NK-92 treated with Interleukin-12 subunit alpha and Interleukin-12 subunit beta, amount 100 ng/mL, for 24 hours (cell line): ENCODE results near the gene LMO2.

Source experiments
- DNase-seq: peaks from one replicate; lab custom pipeline; 2025; lab: John Stamatoyannopoulos, UW

The LMO2 gene

DNA sequence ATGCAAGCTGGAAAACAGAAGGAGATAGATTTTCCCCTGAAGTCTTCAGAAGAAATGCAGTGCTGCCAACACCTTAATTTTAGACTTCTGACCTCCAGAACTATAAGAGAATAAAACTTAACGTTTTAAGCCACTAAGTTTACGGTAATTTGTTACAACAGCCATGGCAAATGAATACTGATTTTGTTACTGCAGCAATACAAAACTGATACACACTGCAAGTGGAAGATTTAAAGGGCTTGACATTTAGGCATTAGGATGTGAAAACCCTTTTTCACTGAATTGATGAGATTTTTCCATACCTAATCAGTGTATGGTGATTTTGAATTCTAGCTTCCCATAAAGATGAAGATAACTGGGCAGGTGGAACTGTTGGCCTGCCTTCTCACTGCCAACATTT, 22.1 kb upstream of the LMO2 start:
- no peak for DNase-seq

DNA sequence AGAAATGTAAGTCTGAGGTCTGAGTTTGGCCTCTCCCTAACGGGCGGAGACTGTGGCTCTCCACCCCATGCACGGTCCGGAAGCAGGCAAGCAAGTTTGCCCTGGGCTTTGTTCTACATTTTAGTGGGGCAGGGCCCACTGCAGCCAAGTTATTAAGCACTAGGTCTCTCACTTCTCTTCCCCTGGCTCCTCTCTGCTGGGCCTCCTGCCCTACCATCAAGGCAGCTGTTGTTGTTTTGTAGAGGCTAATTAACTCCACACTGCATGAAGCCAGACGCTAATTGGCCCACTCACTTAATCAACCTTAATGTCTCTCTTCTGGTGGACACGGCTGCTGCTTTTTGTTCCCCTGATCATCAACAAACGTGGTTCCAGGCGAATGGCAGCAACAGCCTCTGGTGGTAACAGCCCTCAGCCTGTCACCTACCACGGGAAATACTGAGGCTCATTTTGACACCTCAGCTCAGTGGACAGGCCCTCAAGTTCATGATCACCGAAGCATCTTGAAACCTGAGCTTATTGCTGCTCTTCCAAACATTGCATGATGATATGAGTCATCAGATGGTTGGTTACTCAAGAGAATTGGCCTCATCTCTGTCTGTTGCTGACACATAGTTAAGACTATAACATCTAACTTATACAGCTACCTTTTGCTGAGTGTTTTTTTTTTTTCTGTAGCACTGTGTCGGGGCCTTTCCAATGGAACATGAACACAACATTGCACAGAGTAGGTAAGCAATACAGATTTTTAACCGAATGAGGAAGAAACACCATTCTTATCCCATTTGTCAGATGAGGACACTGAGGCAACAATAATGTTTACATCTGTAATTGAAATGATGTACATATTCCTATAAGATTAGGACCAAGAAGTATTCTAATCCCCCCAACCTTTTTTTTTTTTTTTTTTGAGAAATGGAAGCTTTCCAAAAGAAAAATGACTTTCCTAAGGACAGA, 20.8 kb upstream of the LMO2 start:
- peak; percentile 53 for DNase-seq

DNA sequence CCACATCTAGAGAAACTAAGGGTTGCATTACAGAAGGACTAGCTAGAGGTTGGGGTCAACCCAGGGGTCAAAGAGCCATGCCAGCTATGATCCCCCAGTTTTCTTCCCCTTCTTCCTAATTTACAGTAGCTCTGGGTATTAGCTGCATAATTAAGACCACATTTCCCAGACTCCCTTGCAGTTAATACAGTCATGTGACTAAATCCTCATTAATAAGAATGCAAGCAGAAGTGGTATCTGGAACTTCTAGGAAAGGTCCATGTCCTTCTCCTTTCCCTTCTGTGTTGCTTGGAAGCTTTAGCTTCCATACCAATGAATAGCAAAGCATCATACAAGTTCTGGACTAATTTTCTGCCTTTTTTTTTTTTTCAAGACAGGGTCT, 19.1 kb upstream of the LMO2 start:
- DNase-seq, result no peak

DNA sequence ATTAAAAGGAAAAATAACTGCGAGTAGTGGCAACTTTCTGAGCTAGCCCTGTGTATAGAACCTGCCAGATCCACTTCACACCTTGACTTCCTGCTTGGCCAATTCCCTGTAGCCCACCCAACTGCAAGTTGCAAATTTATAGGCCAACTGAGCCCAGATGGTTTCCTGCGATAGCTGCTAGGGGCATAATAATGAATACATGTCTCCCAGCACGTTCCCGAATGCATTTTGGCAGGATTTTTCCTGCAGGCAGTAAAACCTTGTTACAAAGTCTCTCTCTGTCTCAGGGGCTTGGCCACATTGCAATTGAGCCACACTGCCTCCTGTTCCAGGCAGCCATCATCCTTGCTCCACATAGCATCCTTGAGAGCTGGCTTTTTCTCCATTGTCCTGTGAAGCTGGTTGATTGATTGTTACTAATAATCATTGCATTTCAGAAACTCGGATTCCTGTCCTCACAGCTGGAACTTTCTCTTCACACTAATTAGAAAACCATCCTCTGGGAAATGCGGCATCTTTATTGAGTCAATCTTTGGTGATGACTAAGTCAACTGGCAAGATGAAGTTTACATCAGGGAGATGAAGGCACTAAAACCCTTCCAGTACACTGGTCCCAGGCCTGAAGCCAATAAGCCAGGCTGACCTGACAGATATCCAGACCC, 18.6 kb upstream of the LMO2 start:
- DNase-seq, result no peak

DNA sequence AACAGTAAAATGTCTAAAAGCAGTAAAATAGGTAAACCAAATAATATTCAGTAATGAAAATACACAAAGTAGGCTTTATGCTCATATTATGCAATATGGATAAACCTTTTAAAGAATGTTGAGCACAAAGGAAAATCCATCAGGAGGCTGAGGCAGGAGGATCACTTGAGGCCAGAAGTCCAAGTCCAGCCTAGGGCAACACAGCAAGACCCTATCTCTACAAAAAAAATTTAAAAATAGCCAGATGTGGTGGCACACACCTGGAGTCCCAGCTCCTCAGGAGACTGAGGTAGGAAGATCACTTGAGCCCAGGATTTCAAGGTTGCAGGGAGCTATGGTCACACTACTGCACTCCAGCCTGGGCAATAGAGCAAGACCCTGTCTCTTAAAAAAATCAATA, 17.7 kb upstream of the LMO2 start:
- DNase-seq, result no peak

DNA sequence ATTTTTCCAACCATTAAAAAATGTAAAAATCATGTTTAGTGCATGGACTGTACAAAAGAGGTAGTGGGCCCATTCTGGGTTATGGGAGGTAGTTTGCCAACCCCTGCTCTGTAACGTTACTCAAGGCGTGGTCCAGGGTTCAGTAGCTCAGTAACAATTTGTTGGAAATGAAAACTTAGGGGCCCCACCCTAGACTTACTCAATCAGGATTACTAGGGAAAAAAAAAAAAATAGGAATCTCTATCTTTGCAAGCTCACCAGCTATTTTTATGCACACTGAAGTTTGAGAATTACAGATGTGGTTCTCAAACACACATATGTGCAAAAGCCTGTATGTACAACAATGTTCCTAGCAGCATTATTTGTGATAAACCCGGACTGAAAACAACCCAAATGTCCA, 17.3 kb upstream of the LMO2 start:
- DNase-seq, result no peak

DNA sequence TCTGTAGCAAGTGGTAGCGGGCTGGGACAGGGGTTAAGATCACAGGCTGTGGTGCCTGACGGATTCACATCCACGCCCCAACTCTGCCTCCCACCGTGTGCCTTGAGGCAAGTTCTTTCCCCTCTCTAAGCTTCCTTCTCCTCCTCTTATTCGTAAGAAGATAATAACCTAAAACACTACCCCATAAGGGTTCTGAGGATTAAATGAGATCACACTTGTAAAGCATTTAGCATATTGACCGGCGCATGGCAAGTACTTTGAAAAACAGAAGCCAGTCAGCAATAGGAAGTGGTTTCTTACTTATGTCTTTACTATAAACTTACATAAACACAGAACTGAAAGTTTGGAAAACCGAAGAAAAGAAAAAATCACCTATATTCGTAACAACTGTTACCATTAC, 15.5 kb upstream of the LMO2 start:
- DNase-seq, result no peak

DNA sequence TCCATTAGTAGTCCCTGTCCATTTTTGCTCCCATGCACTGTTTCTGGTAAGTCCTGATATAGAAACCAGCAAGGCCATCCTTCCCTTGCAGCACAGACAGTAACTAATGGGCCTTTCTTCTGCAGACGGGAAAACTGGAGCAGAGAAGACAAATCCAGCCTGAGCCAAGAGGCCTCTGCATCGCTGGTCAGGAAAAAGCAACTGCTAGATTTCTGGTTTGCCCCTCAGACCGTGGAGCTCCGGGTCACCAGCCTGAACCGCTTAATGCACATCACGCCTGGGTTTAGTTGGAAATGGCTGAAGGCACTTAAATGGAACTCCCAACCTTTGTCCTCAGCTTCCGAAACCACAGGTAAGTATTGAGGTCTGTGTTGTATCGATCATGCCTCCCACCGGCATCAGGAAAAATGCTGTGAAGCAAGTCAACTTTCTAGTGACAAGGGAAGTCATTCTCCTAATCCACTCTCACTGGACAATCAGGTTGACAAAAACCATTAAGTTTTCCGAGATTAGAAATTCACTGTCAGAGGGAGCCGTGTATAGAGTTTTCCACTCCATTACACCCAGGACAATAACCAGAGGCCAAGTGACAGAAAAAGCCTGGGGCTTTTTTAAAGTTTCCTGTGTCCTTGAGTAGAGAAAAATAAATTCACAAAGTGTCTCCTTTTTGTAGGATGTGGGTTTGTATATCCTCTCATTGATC, 14.8 kb upstream of the LMO2 start:
- no peak for DNase-seq

DNA sequence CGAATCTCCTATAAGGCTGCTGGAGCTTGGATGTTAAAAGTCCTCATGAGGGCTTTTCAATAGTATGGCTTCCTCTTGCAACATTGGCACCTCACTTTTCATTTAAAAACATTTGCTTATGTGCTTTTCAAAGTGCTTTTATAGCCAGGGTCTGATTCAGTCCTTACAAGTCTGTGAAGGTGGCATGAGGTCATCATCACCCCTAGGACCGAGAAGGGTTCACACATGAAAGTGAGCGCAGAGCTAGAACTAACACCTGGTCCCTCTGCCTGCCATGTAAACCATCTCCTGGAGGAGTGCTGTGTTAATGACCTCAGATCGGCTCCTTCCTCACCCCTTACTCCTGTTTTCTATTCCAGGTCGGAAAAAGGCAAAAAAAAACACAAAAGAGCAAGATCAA, 12.2 kb upstream of the LMO2 start:
- no peak for DNase-seq

DNA sequence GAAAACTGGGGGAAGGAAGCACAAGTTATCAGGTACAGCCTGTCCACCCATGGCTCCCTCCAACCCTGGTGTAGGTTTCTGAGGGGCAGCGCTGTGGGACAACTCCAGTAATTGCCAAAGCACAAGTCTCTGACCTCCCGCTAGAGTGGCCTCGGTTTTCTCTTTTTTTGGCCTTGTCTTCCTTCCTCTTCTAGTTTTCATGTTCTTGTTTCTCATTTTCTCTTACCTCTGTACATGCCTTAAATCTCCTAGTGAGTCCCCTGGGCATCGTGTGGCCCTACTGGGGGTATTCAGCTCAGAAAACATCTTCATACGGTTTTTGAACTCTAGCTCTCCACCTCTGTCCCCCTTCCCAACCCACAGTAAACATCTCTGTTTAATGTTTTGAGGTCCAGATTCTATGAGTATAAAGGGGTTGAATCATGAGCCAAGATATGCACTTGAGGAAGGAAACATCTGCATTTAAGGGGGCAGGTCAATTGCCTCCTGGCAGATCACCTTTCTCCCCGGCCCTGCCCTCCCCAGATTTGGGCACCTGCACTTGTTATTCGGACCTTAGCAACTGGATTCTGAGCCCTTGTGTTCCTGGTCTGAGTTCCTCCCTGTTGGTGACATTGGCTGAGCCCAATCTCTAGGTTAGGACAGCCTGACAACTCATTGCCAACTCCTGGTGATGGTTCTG, 8.4 kb upstream of the LMO2 start:
- DNase-seq, result no peak

DNA sequence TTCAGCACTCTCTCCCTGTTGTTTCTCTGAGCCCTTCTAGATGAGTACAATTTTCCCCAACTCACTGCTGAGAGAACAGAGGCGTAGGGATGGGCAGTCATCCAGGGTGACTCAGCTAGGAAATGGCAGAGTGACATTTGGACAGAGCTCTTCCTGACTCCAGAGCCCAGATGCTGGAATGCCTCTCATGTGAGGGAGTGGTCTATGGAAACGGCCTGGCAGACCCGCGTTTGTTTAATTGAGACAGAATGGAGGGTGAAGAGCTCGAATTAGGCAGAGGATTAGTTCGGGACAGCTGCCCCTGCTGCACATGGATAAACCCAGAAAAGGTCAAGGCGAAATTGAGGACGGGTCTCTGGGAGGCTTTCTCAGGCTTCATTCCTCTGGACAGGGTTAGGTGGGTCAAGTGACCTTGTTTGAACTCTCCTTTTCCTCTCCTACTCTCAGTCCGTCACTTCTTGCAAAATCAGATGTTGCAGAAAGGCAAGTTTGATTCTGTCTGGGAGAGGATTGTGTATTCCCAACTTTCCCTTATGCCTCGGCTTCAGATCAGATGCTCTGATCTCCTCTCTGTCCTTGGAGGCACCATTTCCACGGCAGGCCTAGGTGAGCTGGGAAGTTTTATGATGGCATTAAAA, 7.6 kb upstream of the LMO2 start:
- DNase-seq, result no peak

DNA sequence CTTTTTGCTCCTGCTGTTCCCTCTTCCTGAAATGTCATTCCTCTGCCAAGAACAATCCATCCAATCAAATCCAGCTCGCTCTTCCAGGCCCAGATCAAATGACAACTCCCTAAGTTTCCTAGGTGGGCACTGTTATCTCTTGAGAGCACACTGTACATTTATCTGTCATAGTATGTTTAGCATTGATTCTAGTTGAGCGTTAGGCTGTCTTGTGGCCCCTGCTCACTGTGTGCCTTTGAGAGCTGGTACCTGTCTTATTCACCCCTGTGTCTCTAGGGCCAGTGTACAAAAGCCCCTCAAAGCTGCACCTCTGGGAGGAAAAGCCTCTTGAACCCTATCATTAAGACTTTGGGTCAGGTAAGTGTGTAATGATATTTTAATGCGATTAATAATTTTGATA, 7.1 kb upstream of the LMO2 start:
- no peak for DNase-seq

DNA sequence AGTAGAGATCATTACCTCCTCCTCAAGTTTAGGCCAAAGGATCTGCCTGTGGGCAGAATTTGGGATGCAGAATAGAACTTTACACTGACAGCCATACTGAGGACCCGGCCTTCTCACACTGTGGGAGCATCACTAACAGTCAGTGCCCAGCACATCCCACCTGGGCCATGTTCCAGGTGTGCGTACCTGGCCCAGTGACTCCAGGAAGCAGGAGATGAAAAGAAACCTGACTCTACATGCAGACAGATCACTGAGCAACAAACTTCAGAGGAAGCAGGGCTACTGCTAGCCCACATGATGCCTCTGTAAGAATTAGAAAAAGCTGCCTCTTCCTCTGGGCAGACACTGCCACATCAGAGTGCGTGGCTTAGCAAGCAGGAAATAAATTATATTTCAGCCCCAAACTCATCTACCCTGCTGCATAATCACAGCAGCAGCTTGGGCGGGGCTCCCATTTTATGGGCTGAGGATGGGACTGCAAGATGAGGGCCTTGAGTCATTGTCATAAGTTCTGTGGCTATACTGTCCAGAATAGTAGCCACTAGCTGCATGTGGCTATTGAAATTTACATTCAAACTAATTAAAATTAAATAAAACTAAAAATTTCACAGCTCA, 6.0 kb upstream of the LMO2 start:
- no peak for DNase-seq

DNA sequence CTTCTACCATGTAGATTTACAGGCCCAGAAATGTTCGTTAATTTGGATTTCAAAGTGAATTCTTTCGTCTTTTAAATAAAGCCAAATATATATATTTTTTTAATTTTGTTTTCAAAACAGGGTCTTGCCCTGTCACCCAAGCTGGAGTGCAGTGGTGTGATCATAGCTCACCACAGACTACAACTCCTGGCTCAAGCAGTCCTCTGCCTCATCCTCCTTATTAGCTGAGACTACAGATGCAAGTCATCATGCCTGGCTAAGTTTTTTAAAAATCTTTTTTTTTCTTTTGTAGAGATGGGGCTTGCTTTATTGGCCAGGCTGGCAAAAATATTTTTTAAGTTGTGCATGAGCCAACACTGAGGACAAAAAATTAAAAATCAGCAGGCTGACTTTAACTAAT, 5.0 kb upstream of the LMO2 start:
- no peak for DNase-seq

DNA sequence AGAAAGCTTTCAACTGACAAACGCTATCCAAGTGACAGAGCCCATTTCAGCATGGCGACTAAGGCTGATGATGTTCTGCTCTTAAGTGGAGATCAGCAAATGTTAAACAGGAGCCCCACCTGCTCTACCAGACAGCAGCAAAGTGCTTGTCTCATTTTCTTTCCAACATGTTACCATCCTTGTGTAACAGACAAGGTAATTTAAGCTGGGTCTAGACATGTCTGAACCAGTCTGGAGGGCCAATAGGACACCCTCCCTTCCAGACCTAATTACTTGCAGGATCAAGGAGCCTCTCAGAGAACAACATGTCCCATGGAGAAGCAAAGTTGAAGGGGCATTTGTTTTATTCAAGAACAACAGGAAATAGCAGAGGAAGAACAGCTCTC, 3.9 kb upstream of the LMO2 start:
- no peak for DNase-seq

DNA sequence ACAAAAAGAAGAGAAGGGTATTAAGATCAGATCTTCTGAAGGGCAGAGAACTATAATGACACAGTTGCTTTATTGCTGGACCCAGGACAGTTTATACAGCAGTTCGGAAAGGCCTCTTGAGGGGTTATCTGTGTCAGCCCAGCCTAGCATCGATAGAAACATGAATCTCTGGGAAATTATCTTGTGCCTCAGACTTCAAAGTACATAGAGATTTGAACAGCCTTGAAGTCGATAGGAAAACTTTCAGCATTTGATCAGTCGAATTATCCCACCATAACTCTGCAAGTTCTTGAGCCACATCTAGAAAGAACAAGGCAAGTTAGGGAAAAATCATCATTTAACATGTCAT, 2.5 kb upstream of the LMO2 start:
- DNase-seq, result no peak

DNA sequence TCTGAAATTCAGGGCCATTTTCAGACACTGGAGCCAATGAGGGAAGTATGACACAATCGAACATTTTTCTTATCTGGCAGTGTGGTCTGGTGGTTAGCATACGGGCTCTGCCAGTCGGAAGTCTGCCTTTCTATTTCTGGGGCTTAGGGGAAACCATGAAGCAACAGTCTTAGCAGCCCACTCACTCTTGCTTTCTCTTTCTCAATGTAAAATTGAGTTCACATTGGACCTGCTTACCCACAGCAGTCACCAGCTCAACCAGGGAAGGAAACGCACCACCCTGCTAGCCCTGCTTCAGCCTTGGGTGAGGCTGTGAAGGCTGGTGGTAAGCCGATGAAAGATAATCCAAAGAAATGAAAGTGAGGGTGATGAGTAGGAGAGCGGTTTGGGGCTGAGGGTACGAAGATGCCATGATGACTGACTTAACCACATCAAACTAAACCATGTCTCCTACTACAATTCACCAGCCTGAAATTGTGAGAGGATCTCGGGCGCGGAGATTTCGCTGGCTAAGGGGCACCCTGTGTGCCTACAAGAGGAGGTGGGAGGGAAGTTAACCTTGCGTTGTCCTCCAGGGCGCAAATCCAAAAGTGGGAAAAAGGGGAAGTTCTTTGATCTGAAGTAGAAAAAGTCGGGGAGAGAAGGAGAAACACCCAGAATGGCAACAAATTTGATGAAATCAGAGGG, 2.0 kb upstream of the LMO2 start:
- DNase-seq, result peak; percentile 72

DNA sequence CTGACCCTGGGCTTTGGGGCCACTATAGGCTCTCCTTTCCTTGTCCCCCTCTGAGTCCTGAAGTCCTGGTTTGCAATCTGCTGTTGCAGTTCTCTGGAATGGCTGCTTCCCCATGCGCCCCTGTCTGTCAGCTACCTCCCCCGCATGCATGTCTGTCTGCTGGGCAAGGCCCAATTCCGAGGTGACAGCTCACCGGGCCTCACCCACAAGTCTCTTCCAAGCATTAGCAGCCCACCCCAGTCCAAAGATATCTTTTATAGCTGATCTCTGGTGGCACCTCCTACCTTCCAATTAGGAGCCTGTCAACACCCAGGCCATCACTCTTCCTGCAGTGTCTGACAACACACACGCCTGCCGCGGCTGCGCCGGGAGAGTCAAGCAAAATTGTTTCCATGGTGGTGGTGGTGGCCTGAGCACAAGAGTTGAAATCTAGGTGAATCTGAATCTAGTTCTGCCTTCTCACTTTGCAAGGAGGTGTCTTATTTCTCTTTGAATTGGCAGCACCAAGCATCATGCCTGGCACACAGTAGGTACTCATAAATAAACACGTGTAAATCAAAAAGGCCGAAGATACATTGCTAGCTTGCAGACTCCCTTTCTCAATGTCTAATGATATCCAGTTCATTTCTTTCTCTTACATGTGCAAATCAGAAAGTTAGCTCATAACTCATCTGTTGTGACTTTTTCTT, 1.2 kb upstream of the LMO2 start:
- DNase-seq, result no peak

DNA sequence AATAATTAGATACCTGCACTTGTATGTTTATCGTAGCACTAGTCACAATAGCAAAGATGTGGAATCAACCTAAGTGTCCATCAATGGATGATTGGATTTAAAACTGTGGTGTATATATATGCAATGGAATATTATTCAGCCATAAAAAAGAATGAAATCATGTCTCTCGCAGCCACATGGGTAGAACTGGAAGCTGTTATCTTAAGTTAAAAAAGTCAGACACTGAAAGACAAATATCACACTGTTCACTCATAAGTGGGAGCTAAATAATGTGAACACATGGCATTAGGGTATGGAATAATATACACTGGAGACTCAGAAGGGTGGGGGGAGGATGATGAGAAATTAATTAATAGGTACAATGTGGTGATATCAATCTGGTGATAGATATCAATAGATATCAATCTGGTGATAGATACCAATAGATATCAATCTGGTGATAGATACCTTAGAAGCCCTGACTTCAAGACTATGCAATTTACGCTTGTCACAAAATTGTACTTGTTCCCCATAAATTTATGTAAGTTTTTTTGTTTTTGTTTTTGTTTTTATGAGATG, 2.0 kb downstream of the LMO2 start:
- no peak for DNase-seq

DNA sequence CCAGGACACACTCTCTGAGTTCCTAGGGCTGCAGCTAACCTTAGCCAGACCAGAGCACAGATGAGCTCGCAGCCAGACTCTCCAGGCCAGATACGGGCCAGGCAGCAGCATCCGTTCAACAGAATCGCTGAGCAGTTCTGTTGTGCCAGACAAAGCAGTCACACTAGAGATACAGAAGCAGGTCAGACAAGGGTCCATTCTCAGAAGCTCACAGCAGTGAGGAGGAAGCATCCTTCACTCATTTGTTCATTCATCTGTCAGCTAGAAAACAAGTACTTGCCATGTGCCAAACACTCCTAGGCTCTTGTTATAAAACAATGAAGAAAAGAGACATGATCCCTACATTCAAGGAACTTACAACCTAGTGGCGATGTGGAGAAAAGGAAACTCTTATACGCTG, 2.6 kb downstream of the LMO2 start:
- DNase-seq, result no peak
